ENCODE results near the gene AMPD3.

GRCh38 chr11:10542776-10543175 is 87.7 kb downstream of the AMPD3 start:
- TF ChIP-seq CTCF (conservative IDR thresholded peaks at IDR 0.05; ENCODE audit: low read depth, low read length) (no peak), EZH2 (IDR thresholded peaks at IDR 0.05; ENCODE audit: borderline replicate concordance, low read depth, low read length, poor library complexity, severe bottlenecking) (no peak)
